Neuron (in vitro differentiated cells): Measurements from ENCODE around the gene TMEM132D.

Experiments
- H2AFZ ChIP-seq: one replicate; pipeline ENCODE4 v1.6.1; 2013; ENCODE audit warnings: low read depth, mild to moderate bottlenecking, inconsistent platforms, low read length, moderate library complexity
- H3K27me3 ChIP-seq: one replicate; pipeline ENCODE4 v1.6.1; 2013; ENCODE audit warnings: low read length; ENCODE audit not compliant: insufficient read depth
- H3K36me3 ChIP-seq: one replicate; pipeline ENCODE4 v1.6.1; 2013; ENCODE audit warnings: low read length; ENCODE audit not compliant: insufficient read depth
- H3K4me1 ChIP-seq: one replicate; pipeline ENCODE4 v1.6.1; 2013; ENCODE audit warnings: low read length; ENCODE audit not compliant: insufficient read depth
- H3K4me3 ChIP-seq: 2 replicates; pipeline ENCODE4 v1.5.1; 2013; ENCODE audit warnings: mild to moderate bottlenecking, low read length, moderate library complexity
- H3K9me3 ChIP-seq: one replicate; pipeline ENCODE4 v1.6.1; 2013; ENCODE audit warnings: low read length

The TMEM132D gene

GRCh38 chr12:129372348-129372747 is 531.5 kb downstream of the TMEM132D start:
- H3K4me1 ChIP-seq, result no peaks in the 10 kb centered on the region
- H2AFZ ChIP-seq, result no peak overlapping the region
- no peaks in the 10 kb centered on the region for H3K36me3 ChIP-seq
- no peak overlapping the region for H3K4me3 ChIP-seq
- H3K9me3 ChIP-seq, result peaks cover under 1% of the 10 kb centered on the region
- H3K27me3 ChIP-seq, result no peaks in the 10 kb centered on the region

GRCh38 chr12:129371268-129371667 is 532.6 kb downstream of the TMEM132D start:
- Histone ChIP-seq H3K9me3 (peaks cover 2% of the 10 kb centered on the region), H3K27me3 (no peaks in the 10 kb centered on the region), H3K36me3 (no peaks in the 10 kb centered on the region), H2AFZ (no peak overlapping the region), H3K4me1 (no peaks in the 10 kb centered on the region), H3K4me3 (no peak overlapping the region)

- H3K27me3 ChIP-seq, result no peaks in the 10 kb centered on the region
- no peak overlapping the region for H2AFZ ChIP-seq
- peaks cover 2% of the 10 kb centered on the region for H3K9me3 ChIP-seq
- H3K36me3 ChIP-seq, result no peaks in the 10 kb centered on the region
- no peak overlapping the region for H3K4me3 ChIP-seq
- no peaks in the 10 kb centered on the region for H3K4me1 ChIP-seq
Observed at GRCh38 chr12:129366656-129367055, 537.2 kb downstream of the TMEM132D start.

- Histone ChIP-seq H3K4me1 (no peaks in the 10 kb centered on the region), H3K9me3 (peaks cover 2% of the 10 kb centered on the region), H2AFZ (no peak overlapping the region), H3K36me3 (no peaks in the 10 kb centered on the region), H3K4me3 (no peak overlapping the region), H3K27me3 (no peaks in the 10 kb centered on the region)
Observed at GRCh38 chr12:129363041-129363440, 540.8 kb downstream of the TMEM132D start.

- no peaks in the 10 kb centered on the region for H3K4me1 ChIP-seq
- no peaks in the 10 kb centered on the region for H3K36me3 ChIP-seq
- no peaks in the 10 kb centered on the region for H3K27me3 ChIP-seq
- no peak overlapping the region for H2AFZ ChIP-seq
- H3K9me3 ChIP-seq, result no peaks in the 10 kb centered on the region
- H3K4me3 ChIP-seq, result no peak overlapping the region
Observed at GRCh38 chr12:129357233-129357632, 546.6 kb downstream of the TMEM132D start.

GRCh38 chr12:129351481-129351880 is 552.3 kb downstream of the TMEM132D start:
- H3K36me3 ChIP-seq, result no peaks in the 10 kb centered on the region
- H2AFZ ChIP-seq, result no peak overlapping the region
- no peak overlapping the region for H3K4me3 ChIP-seq
- H3K9me3 ChIP-seq, result no peaks in the 10 kb centered on the region
- H3K4me1 ChIP-seq, result no peaks in the 10 kb centered on the region
- H3K27me3 ChIP-seq, result no peaks in the 10 kb centered on the region

GRCh38 chr12:129339336-129339735 is 564.5 kb downstream of the TMEM132D start:
- Histone ChIP-seq H3K9me3 (no peaks in the 10 kb centered on the region), H3K4me3 (no peak overlapping the region), H2AFZ (no peak overlapping the region), H3K27me3 (no peaks in the 10 kb centered on the region), H3K36me3 (no peaks in the 10 kb centered on the region), H3K4me1 (no peaks in the 10 kb centered on the region)

- Histone ChIP-seq H2AFZ (no peak overlapping the region), H3K27me3 (no peaks in the 10 kb centered on the region), H3K4me1 (no peaks in the 10 kb centered on the region), H3K36me3 (no peaks in the 10 kb centered on the region), H3K4me3 (no peak overlapping the region), H3K9me3 (peaks cover 2% of the 10 kb centered on the region)
Observed at GRCh38 chr12:129337413-129337812, 566.4 kb downstream of the TMEM132D start.

GRCh38 chr12:129335773-129336172 is 568.1 kb downstream of the TMEM132D start:
- Histone ChIP-seq H2AFZ (no peak overlapping the region), H3K27me3 (no peaks in the 10 kb centered on the region), H3K4me1 (no peaks in the 10 kb centered on the region), H3K9me3 (peaks cover 2% of the 10 kb centered on the region), H3K36me3 (no peaks in the 10 kb centered on the region), H3K4me3 (no peak overlapping the region)

- Histone ChIP-seq H3K27me3 (no peaks in the 10 kb centered on the region), H3K4me1 (no peaks in the 10 kb centered on the region), H3K36me3 (no peaks in the 10 kb centered on the region), H3K4me3 (no peak overlapping the region), H3K9me3 (peaks cover 2% of the 10 kb centered on the region), H2AFZ (no peak overlapping the region)
Observed at GRCh38 chr12:129332286-129332685, 571.5 kb downstream of the TMEM132D start.

- Histone ChIP-seq H3K9me3 (peaks cover 2% of the 10 kb centered on the region), H3K4me1 (no peaks in the 10 kb centered on the region), H3K27me3 (no peaks in the 10 kb centered on the region), H2AFZ (no peak overlapping the region), H3K36me3 (no peaks in the 10 kb centered on the region), H3K4me3 (no peak overlapping the region)
Observed at GRCh38 chr12:129331356-129332085, 572.3 kb downstream of the TMEM132D start.

GRCh38 chr12:129328235-129328634 is 575.6 kb downstream of the TMEM132D start:
- Histone ChIP-seq H2AFZ (no peak overlapping the region), H3K4me3 (no peak overlapping the region), H3K4me1 (no peaks in the 10 kb centered on the region), H3K36me3 (no peaks in the 10 kb centered on the region), H3K27me3 (no peaks in the 10 kb centered on the region), H3K9me3 (no peaks in the 10 kb centered on the region)

- H2AFZ ChIP-seq, result no peak overlapping the region
- no peaks in the 10 kb centered on the region for H3K36me3 ChIP-seq
- no peaks in the 10 kb centered on the region for H3K4me1 ChIP-seq
- no peaks in the 10 kb centered on the region for H3K27me3 ChIP-seq
- no peaks in the 10 kb centered on the region for H3K9me3 ChIP-seq
- no peak overlapping the region for H3K4me3 ChIP-seq
Observed at GRCh38 chr12:129325566-129325965, 578.3 kb downstream of the TMEM132D start.

GRCh38 chr12:129312048-129312447 is 591.8 kb downstream of the TMEM132D start:
- no peak overlapping the region for H3K4me3 ChIP-seq
- H3K4me1 ChIP-seq, result no peaks in the 10 kb centered on the region
- H3K36me3 ChIP-seq, result no peaks in the 10 kb centered on the region
- H3K27me3 ChIP-seq, result no peaks in the 10 kb centered on the region
- H2AFZ ChIP-seq, result no peak overlapping the region
- H3K9me3 ChIP-seq, result no peaks in the 10 kb centered on the region
